Measurements from ENCODE around the gene THAP8. TPM values are rescaled to one million over a fixed set of nuclear protein-coding genes. Genes with fewer than 3 reads are reported as not detected.
"Not testable (repeated sequence)": the region's sequence is repeated elsewhere in the genome, so short reads cannot be mapped to it uniquely, and the experiment has no call there.

THAP8 gene
- total RNA-seq, 1 donor from 2014 or later = 9.2 TPM

- Mint-ChIP-seq H3K9me3 (no peaks in the 10 kb centered on the region), H3K4me1 (no peaks in the 10 kb centered on the region), H3K36me3 (peaks cover 3% of the 10 kb centered on the region), H3K4me3 (no peak overlapping the region), H3K27me3 (ENCODE audit: low read depth) (no peaks in the 10 kb centered on the region), H3K27ac (no peak overlapping the region)
- no peak for DNase-seq (ENCODE audit: low spot score in 2 of 2, unreplicated experiment in 2 of 2)
- no peak for TF ChIP-seq CTCF (IDR thresholded peaks at IDR 0.05; ENCODE audit: unreplicated experiment)
Observed at GRCh38 chr19:36081385-36081784, 27.3 kb upstream of the THAP8 start.

- H3K4me1 Mint-ChIP-seq = no peaks in the 10 kb centered on the region
- H3K27me3 Mint-ChIP-seq (ENCODE audit: low read depth) = no peaks in the 10 kb centered on the region
- no peak overlapping the region for H3K27ac Mint-ChIP-seq
- no peak overlapping the region for H3K4me3 Mint-ChIP-seq
- TF ChIP-seq CTCF (IDR thresholded peaks at IDR 0.05; ENCODE audit: unreplicated experiment) = no peak
- peaks cover 6% of the 10 kb centered on the region for H3K36me3 Mint-ChIP-seq
- DNase-seq (ENCODE audit: low spot score in 2 of 2, unreplicated experiment in 2 of 2) = no peak
- H3K9me3 Mint-ChIP-seq = no peaks in the 10 kb centered on the region
Observed at GRCh38 chr19:36079389-36079945, 25.4 kb upstream of the THAP8 start.

- H3K9me3 Mint-ChIP-seq = no peaks in the 10 kb centered on the region
- no peak for DNase-seq (ENCODE audit: low spot score in 2 of 2, unreplicated experiment in 2 of 2)
- no peak overlapping the region for H3K27ac Mint-ChIP-seq
- H3K36me3 Mint-ChIP-seq = peaks cover 7% of the 10 kb centered on the region
- no peak overlapping the region for H3K4me3 Mint-ChIP-seq
- TF ChIP-seq CTCF (IDR thresholded peaks at IDR 0.05; ENCODE audit: unreplicated experiment) = no peak
- peaks cover 3% of the 10 kb centered on the region for H3K4me1 Mint-ChIP-seq
- H3K27me3 Mint-ChIP-seq (ENCODE audit: low read depth) = no peaks in the 10 kb centered on the region
Observed at GRCh38 chr19:36073121-36073876, 19.2 kb upstream of the THAP8 start.

- TF ChIP-seq CTCF (IDR thresholded peaks at IDR 0.05; ENCODE audit: unreplicated experiment) = no peak
Observed at GRCh38 chr19:36072081-36072480, 18.0 kb upstream of the THAP8 start.

GRCh38 chr19:36068810-36069499, 14.9 kb upstream of the THAP8 start:
- H3K27me3 Mint-ChIP-seq (ENCODE audit: low read depth); H3K27ac Mint-ChIP-seq; H3K4me1 Mint-ChIP-seq; DNase-seq (ENCODE audit: low spot score in 2 of 2, unreplicated experiment in 2 of 2); H3K4me3 Mint-ChIP-seq; H3K9me3 Mint-ChIP-seq: not testable (repeated sequence)
- H3K36me3 Mint-ChIP-seq = peaks cover 11% of the 10 kb centered on the region

More at GRCh38 chr19:36072081-36072480, 18.0 kb upstream of the THAP8 start:
- no peaks in the 10 kb centered on the region for H3K9me3 Mint-ChIP-seq
- no peaks in the 10 kb centered on the region for H3K27me3 Mint-ChIP-seq (ENCODE audit: low read depth)
- H3K4me1 Mint-ChIP-seq = peaks cover 3% of the 10 kb centered on the region
- H3K27ac Mint-ChIP-seq = no peak overlapping the region
- H3K36me3 Mint-ChIP-seq = peaks cover 13% of the 10 kb centered on the region
- H3K4me3 Mint-ChIP-seq = no peak overlapping the region
- no peak for DNase-seq (ENCODE audit: low spot score in 2 of 2, unreplicated experiment in 2 of 2)

GRCh38 chr19:36067681-36068080, 13.6 kb upstream of the THAP8 start:
- Mint-ChIP-seq H3K4me1 (peaks cover 3% of the 10 kb centered on the region), H3K36me3 (peaks cover 11% of the 10 kb centered on the region), H3K4me3 (no peak overlapping the region), H3K27me3 (ENCODE audit: low read depth) (no peaks in the 10 kb centered on the region), H3K9me3 (no peaks in the 10 kb centered on the region), H3K27ac (no peak overlapping the region)
- DNase-seq (ENCODE audit: low spot score in 2 of 2, unreplicated experiment in 2 of 2) = no peak
- TF ChIP-seq CTCF (IDR thresholded peaks at IDR 0.05; ENCODE audit: unreplicated experiment) = no peak
